Smooth muscle cell (in vitro differentiated cells): ENCODE results near the gene CSRNP3. TPM values are rescaled to one million over a fixed set of nuclear protein-coding genes. Genes with fewer than 3 reads are reported as not detected.

Experiments
- DNase-seq: peaks from one replicate; lab custom pipeline; 2025; ENCODE audit not compliant: unreplicated experiment; lab: John Stamatoyannopoulos, UW
- H2AFZ ChIP-seq: fragments of 200-600 bp; sonication (generic); 2 replicates; pipeline ENCODE4 v1.6.0; 2016; ENCODE audit warnings: antibody characterized with exemption, low read depth, mild to moderate bottlenecking
- H3F3A ChIP-seq: fragments of 200-600 bp; sonication (generic); 2 replicates; pipeline ENCODE4 v1.6.0; 2017; ENCODE audit warnings: antibody characterized with exemption, low read depth
- H3K27ac ChIP-seq: fragments of 200-600 bp; sonication (generic); 2 replicates; pipeline ENCODE4 v1.5.1; 2016; ENCODE audit warnings: low read depth, mild to moderate bottlenecking
- H3K27me3 ChIP-seq: fragments of 200-600 bp; sonication (generic); 2 replicates; pipeline ENCODE4 v1.6.1; 2016; ENCODE audit warnings: low read depth, mild to moderate bottlenecking
- H3K36me3 ChIP-seq: fragments of 200-600 bp; sonication (generic); 2 replicates; pipeline ENCODE4 v1.5.1; 2016; ENCODE audit warnings: low read depth
- H3K4me1 ChIP-seq: fragments of 200-600 bp; sonication (generic); 2 replicates; pipeline ENCODE4 v1.5.1; 2016; ENCODE audit warnings: low read depth
- H3K4me2 ChIP-seq: fragments of 200-600 bp; sonication (generic); 2 replicates; pipeline ENCODE4 v1.6.0; 2016; ENCODE audit warnings: mild to moderate bottlenecking
- H3K4me3 ChIP-seq: fragments of 200-600 bp; sonication (generic); 2 replicates; pipeline ENCODE4 v1.5.1; 2016; ENCODE audit warnings: mild to moderate bottlenecking
- H3K79me2 ChIP-seq: fragments of 200-600 bp; sonication (generic); 2 replicates; pipeline ENCODE4 v1.6.0; 2016; ENCODE audit warnings: low read depth, mild to moderate bottlenecking
- H3K9ac ChIP-seq: fragments of 200-600 bp; sonication (generic); 2 replicates; pipeline ENCODE4 v1.6.0; 2016; ENCODE audit warnings: low read depth
- H3K9me3 ChIP-seq: fragments of 200-600 bp; sonication (generic); replicated peaks from 2 replicates; pipeline ENCODE4 v1.5.1; 2016; ENCODE audit warnings: low read depth
- H4K20me1 ChIP-seq: fragments of 200-600 bp; sonication (generic); 2 replicates; pipeline ENCODE4 v1.6.0; 2016; ENCODE audit warnings: low read depth
- CTCF ChIP-seq: fragments of 200-600 bp; sonication (generic); IDR thresholded peaks from 2 replicates; pipeline ENCODE4 v1.5.1; 2017; ENCODE audit warnings: borderline replicate concordance, mild to moderate bottlenecking, antibody characterized with exemption; ENCODE audit not compliant: insufficient read depth, poor library complexity, severe bottlenecking
- WGBS: methylation state at CpG from one replicate; pipeline ENCODE4 v1.1.7; 2016; ENCODE audit warnings: low lambda C conversion rate; 5-methylcytosine and 5-hydroxymethylcytosine counted together
- polyA plus RNA-seq: library from polyadenylated mRNA; unstranded; fragments of >200 nt; fragmentation: Nextera tagmentation; extraction: Ambion mirVana; gene quantifications from 2 replicates; pipeline ENCODE4 v1.2.1, GENCODE V29; 2016
- total RNA-seq: library from RNA; depleted of rRNA; stranded (reverse); fragments of >200 nt; gene quantifications from 2 replicates; pipeline ENCODE4 v1.2.3, GENCODE V29; 2014

The CSRNP3 gene
- total RNA-seq (7.1 and 7.4 TPM in 2 replicates), polyA plus RNA-seq (2.8 and 3.4 TPM in 2 replicates)

- Histone ChIP-seq H3K4me2 (peak within 1 kb of the TSS; percentile 88), H3F3A (no peaks in the 10 kb centered on the region), H3K9me3 (no peaks in the 10 kb centered on the region), H2AFZ (peak within 1 kb of the TSS; percentile 93), H3K9ac (peak within 1 kb of the TSS; percentile 52), H4K20me1 (no peaks in the 10 kb centered on the region), H3K27ac (no peak within 1 kb of the TSS), H3K36me3 (no peaks in the 10 kb centered on the region), H3K79me2 (peaks cover 36% of the 10 kb centered on the region), H3K4me3 (peak within 1 kb of the TSS; percentile 81), H3K4me1 (peaks cover 28% of the 10 kb centered on the region), H3K27me3 (no peaks in the 10 kb centered on the region)
- TF ChIP-seq CTCF = no peak
- WGBS = 4% methylated on average over 8 of the region's 8 CpGs
- peak; percentile 1 for DNase-seq
Measured at GRCh38 chr2:165469417-165469816, at the start of gene CSRNP3. TSS of gene CSRNP3 (plus strand) at chr2:165469698. CDS start at chr2:165595066, 125,368 bp downstream.

- Histone ChIP-seq H3K36me3 (no peaks in the 10 kb centered on the region), H3K4me1 (no peaks in the 10 kb centered on the region), H2AFZ (no peak overlapping the region), H3F3A (no peaks in the 10 kb centered on the region), H3K27ac (no peak overlapping the region), H3K27me3 (no peaks in the 10 kb centered on the region), H3K9me3 (no peaks in the 10 kb centered on the region), H3K4me2 (no peak overlapping the region), H4K20me1 (no peaks in the 10 kb centered on the region), H3K9ac (no peak overlapping the region), H3K79me2 (no peaks in the 10 kb centered on the region), H3K4me3 (no peak overlapping the region)
- DNase-seq = no peak
- no peak for TF ChIP-seq CTCF
Measured at GRCh38 chr2:165420231-165420630, 49.3 kb upstream of the CSRNP3 start.

DNA sequence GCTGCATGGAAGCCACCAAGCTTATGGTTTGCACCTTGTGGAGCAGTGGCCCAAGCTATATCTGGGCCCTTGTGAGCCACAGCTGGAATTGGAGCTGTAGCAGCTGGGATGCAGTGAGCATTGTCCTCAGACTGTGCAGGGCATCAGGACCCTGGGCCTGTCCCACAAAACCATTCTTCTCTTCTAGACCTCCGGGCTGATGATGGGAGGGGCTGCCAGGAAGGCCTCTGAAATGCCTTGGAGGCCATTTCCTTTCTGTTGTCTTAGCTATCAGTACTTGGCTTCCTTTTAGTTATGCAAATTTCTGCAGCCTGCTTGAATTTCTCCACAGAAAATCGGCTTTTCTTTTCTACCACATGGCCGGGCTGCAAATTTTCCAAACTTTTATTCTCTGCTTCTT, 46.4 kb upstream of the CSRNP3 start:
- no peak overlapping the region for H2AFZ ChIP-seq
- no peak overlapping the region for H3K4me3 ChIP-seq
- H3K9me3 ChIP-seq = no peaks in the 10 kb centered on the region
- no peaks in the 10 kb centered on the region for H3K27me3 ChIP-seq
- no peak overlapping the region for H3K9ac ChIP-seq
- H3K4me1 ChIP-seq = no peaks in the 10 kb centered on the region
- TF ChIP-seq CTCF = no peak
- no peak overlapping the region for H3K27ac ChIP-seq
- no peaks in the 10 kb centered on the region for H3K79me2 ChIP-seq
- no peaks in the 10 kb centered on the region for H4K20me1 ChIP-seq
- no peak overlapping the region for H3K4me2 ChIP-seq
- H3F3A ChIP-seq = no peaks in the 10 kb centered on the region
- WGBS = 94% methylated on average over 3 of the region's 3 CpGs
- no peak for DNase-seq
- no peaks in the 10 kb centered on the region for H3K36me3 ChIP-seq

GRCh38 chr2:165425556-165425955, 43.9 kb upstream of the CSRNP3 start:
- H3K9me3 ChIP-seq = no peaks in the 10 kb centered on the region
- H3K4me2 ChIP-seq = no peak overlapping the region
- H3K4me1 ChIP-seq = no peaks in the 10 kb centered on the region
- no peak for DNase-seq
- H3K4me3 ChIP-seq = no peak overlapping the region
- H3K36me3 ChIP-seq = no peaks in the 10 kb centered on the region
- TF ChIP-seq CTCF = no peak
- no peaks in the 10 kb centered on the region for H3F3A ChIP-seq
- 94% methylated on average over 2 of the region's 2 CpGs for WGBS
- no peak overlapping the region for H3K27ac ChIP-seq
- H3K79me2 ChIP-seq = no peaks in the 10 kb centered on the region
- H2AFZ ChIP-seq = no peak overlapping the region
- no peaks in the 10 kb centered on the region for H4K20me1 ChIP-seq
- no peaks in the 10 kb centered on the region for H3K27me3 ChIP-seq
- no peak overlapping the region for H3K9ac ChIP-seq
